ENCODE measurements around the gene KLHL22.
"Not testable (repeated sequence)": the region's sequence is repeated elsewhere in the genome, so short reads cannot be mapped to it uniquely, and the experiment has no call there.

The KLHL22 gene

DNA sequence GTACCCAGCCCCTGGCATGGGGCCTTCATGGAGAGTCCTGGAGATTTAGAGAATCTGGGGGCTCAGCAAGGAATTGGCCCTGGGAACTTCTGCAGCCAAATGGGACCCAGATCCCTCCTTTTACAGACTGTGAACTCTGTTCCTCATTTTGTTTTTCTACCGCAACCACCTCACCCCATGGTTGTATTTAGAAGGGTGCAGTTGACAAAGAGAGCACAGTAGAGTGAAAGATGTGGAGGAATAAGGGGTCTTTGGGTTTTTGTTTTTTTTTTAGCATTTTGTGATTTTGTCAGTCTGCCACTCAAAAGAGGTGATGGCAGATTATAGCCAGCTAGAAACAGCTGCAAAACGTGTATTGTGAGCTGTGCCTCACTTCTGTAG, 99.7 kb downstream of the KLHL22 start:
- no peak for DNase-seq

GRCh38 chr22:20395181-20395906, 100.3 kb downstream of the KLHL22 start:
- DNase-seq = no peak

GRCh38 chr22:20393705-20394476, 101.7 kb downstream of the KLHL22 start, which contains the start of gene ZNF74:
Gene ZNF74 (plus strand): TSS chr22:20394151. CDS start chr22:20394629, 478 bp downstream.
- peak; percentile 92 for DNase-seq

DNA sequence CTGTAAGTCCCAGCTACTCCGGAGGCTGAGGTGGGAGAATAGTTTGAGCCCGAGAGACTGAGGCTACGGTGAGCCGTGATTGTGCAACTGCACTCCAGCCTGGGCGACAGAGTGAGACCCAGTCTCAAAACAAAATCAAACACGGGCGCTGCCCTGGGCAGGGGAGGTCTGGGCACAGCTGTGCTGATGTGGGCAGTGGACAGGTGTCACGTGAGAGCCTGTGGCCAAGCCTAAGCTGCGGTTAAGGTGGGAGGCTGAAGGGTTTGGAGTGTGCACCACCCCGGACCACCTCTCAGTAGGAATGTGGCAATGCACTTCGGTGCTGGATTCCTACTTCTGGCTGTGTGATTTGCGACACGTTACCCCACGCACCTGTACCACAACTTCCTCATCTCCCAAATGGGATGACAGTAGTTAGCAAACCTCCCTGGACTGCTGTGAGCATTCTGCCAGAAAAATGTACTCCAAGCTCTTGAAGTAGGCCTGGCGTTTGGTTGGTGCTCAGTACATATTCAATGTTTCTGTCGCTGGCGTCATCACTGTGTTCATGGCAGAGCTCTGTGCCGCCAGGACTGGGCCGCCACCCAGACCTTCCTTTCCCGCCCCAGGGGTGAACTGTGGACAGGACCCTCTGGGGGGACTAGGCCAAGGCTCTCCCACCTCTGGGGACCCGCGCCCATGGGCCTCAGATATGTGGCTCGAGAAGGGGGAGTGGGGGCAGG, 102.5 kb downstream of the KLHL22 start:
- DNase-seq = no peak

- not testable (repeated sequence) for DNase-seq
Measured at GRCh38 chr22:20392365-20392881, 103.2 kb downstream of the KLHL22 start.
